Measurements from ENCODE around the gene MIGA2. TPM values are rescaled to one million over a fixed set of nuclear protein-coding genes. Genes with fewer than 3 reads are reported as not detected.

The MIGA2 gene
- total RNA-seq, 2 experiments from 2014 or later = 27.7 to 37.7 TPM

DNA sequence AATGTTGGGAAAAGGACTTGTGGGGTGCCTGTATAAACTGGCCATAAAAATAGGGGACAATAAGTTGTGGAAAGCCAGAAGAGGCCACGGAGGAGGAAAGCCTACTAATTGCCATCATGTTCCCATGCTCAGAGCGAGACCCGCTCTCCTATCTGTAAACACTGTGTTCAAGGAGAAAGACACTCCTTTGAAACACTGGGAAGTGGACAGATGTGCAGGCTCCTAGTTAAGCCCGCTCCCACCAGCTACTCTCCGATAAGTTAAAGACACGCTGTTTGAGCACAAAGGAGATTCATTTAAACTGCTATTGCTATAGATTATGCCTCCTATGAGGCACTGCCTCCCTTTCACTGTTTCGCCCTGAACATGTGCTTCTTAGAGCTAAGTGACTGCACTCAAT lies 64.9 kb downstream of the MIGA2 start:
- no peak for TF ChIP-seq EZH2phosphoT487 (IDR thresholded peaks at IDR 0.05; ENCODE audit: borderline replicate concordance, low read depth, low read length)
- TF ChIP-seq, protein P1, sequence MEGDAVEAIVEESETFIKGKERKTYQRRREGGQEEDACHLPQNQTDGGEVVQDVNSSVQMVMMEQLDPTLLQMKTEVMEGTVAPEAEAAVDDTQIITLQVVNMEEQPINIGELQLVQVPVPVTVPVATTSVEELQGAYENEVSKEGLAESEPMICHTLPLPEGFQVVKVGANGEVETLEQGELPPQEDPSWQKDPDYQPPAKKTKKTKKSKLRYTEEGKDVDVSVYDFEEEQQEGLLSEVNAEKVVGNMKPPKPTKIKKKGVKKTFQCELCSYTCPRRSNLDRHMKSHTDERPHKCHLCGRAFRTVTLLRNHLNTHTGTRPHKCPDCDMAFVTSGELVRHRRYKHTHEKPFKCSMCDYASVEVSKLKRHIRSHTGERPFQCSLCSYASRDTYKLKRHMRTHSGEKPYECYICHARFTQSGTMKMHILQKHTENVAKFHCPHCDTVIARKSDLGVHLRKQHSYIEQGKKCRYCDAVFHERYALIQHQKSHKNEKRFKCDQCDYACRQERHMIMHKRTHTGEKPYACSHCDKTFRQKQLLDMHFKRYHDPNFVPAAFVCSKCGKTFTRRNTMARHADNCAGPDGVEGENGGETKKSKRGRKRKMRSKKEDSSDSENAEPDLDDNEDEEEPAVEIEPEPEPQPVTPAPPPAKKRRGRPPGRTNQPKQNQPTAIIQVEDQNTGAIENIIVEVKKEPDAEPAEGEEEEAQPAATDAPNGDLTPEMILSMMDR (conservative IDR thresholded peaks at IDR 0.05; ENCODE audit: low read length) = no peak
- Histone ChIP-seq H3K79me2 (ENCODE audit: insufficient read depth, low read depth, low read length) (no peaks in the 10 kb centered on the region), H3K4me1 (ENCODE audit: insufficient read depth, low read length, poor library complexity, severe bottlenecking) (no peaks in the 10 kb centered on the region), H3K4me3 (ENCODE audit: low read depth, low read length, poor library complexity, severe bottlenecking) (no peak overlapping the region), H3K36me3 (ENCODE audit: insufficient read depth, low read length) (no peaks in the 10 kb centered on the region), H3K27ac (ENCODE audit: low read depth, low read length, poor library complexity, severe bottlenecking) (no peak overlapping the region), H3K9me2 (ENCODE audit: insufficient read depth, low read length) (no peaks in the 10 kb centered on the region), H2AFZ (ENCODE audit: low read length) (no peak overlapping the region), H3K9me3 (ENCODE audit: low read length) (no peaks in the 10 kb centered on the region), H4K20me1 (ENCODE audit: insufficient read depth, low read length) (no peaks in the 10 kb centered on the region), H3K4me2 (ENCODE audit: low read length) (no peak overlapping the region)
- ChIA-PET POLR2A (no interaction called here), CTCF (ENCODE audit: unreplicated experiment) (no interaction called here)
- DNase-seq (ENCODE audit: low spot score) = no peak
- intact Hi-C loops (cut with micrococcal nuclease; ENCODE audit: unreplicated experiment) = no loop called here
- BruUV-seq (replicated peaks) = no TSS peak

DNA sequence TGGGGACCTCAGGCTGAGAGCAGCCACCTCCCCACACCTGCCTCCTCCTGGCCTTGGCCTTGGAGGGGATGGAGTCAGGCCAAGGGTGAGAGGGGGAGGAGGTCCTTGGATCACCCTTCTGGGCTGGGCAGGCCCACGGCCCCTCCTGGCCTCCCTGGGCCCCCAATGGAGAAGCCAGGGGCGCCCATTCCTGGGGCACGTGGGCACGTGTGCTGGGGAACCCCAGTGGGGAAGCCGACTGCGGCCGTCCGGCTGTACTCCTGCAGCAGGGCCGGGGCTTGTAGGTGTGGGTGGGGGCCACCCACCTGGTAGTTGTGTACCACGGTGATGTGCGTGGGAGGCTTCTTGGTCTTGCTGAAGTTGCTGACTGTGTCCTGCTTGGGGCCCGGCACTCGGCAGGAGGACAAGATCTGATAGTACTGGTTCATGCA lies 65.7 kb downstream of the MIGA2 start:
- H3K4me2 ChIP-seq (ENCODE audit: low read length) = no peak overlapping the region
- H3K79me2 ChIP-seq (ENCODE audit: insufficient read depth, low read depth, low read length) = no peaks in the 10 kb centered on the region
- ChIA-PET CTCF (ENCODE audit: unreplicated experiment) (no interaction called here), POLR2A (no interaction called here)
- no peaks in the 10 kb centered on the region for H3K9me3 ChIP-seq (ENCODE audit: low read length)
- no peaks in the 10 kb centered on the region for H3K9me2 ChIP-seq (ENCODE audit: insufficient read depth, low read length)
- BruUV-seq (replicated peaks) = no TSS peak
- no peak for TF ChIP-seq EZH2phosphoT487 (IDR thresholded peaks at IDR 0.05; ENCODE audit: borderline replicate concordance, low read depth, low read length)
- TF ChIP-seq, protein P1 (conservative IDR thresholded peaks at IDR 0.05; ENCODE audit: low read length) = no peak
- no peaks in the 10 kb centered on the region for H3K4me1 ChIP-seq (ENCODE audit: insufficient read depth, low read length, poor library complexity, severe bottlenecking)
- no peak overlapping the region for H3K27ac ChIP-seq (ENCODE audit: low read depth, low read length, poor library complexity, severe bottlenecking)
- H4K20me1 ChIP-seq (ENCODE audit: insufficient read depth, low read length) = no peaks in the 10 kb centered on the region
- H2AFZ ChIP-seq (ENCODE audit: low read length) = no peak overlapping the region
- H3K36me3 ChIP-seq (ENCODE audit: insufficient read depth, low read length) = no peaks in the 10 kb centered on the region
- intact Hi-C loops (cut with micrococcal nuclease; ENCODE audit: unreplicated experiment) = no loop called here
- no peak for DNase-seq (ENCODE audit: low spot score)
- no peak overlapping the region for H3K4me3 ChIP-seq (ENCODE audit: low read depth, low read length, poor library complexity, severe bottlenecking)

DNA sequence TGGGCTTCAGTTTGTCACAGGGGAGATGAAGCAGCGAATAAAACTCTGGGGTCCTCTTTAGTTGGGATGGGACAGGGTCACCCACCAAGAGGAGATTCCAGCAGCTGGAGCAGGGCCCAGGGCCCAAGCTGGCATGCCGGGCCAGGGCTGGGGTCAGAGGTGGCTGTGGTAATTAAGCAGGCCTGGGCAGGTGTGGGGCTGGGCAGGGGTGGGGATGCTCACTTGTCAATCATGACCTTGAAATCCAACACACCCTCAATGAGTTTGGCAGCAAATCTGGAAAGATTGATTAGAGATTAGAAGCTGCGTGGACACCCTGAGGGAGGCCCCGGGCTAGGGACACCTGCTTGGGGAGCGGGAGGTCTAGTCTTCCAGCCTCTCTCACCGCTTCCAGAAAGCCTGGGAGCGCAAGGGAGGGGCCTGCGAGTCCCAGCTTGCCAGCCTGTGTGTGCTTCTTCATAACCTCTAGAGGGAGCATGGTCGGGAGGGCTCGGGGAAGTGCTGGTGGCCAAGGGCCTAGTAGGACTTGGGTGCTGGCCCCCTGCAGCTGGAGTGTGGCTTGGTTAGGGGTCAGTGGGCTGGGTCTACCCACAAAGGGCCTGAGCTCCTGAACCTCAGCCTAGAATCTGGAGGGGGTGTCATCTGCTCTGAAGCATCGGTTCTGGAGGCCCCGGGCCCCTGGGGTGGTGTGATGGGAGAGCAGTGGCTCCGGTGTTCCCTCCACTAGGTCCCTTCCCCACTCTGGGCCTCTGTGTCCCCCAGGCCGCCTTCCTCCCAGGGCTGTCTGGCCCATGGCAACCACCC lies 66.6 kb downstream of the MIGA2 start:
- Histone ChIP-seq H3K4me1 (ENCODE audit: insufficient read depth, low read length, poor library complexity, severe bottlenecking) (no peaks in the 10 kb centered on the region), H4K20me1 (ENCODE audit: insufficient read depth, low read length) (no peaks in the 10 kb centered on the region), H2AFZ (ENCODE audit: low read length) (no peak overlapping the region), H3K36me3 (ENCODE audit: insufficient read depth, low read length) (no peaks in the 10 kb centered on the region), H3K27ac (ENCODE audit: low read depth, low read length, poor library complexity, severe bottlenecking) (no peak overlapping the region), H3K9me3 (ENCODE audit: low read length) (no peaks in the 10 kb centered on the region), H3K9me2 (ENCODE audit: insufficient read depth, low read length) (no peaks in the 10 kb centered on the region), H3K4me3 (ENCODE audit: low read depth, low read length, poor library complexity, severe bottlenecking) (no peak overlapping the region), H3K79me2 (ENCODE audit: insufficient read depth, low read depth, low read length) (no peaks in the 10 kb centered on the region), H3K4me2 (ENCODE audit: low read length) (no peak overlapping the region)
- intact Hi-C loops (cut with micrococcal nuclease; ENCODE audit: unreplicated experiment) = no loop called here
- CTCF ChIA-PET (ENCODE audit: unreplicated experiment) = interaction anchor here (0.5 to 0.6 kb wide), 2 partner anchors 38 to 444 kb away, joined by 3 to 5 read pairs; no protein-coding TSS in a partner anchor
- TF ChIP-seq, protein P1 (conservative IDR thresholded peaks at IDR 0.05; ENCODE audit: low read length) = peak; percentile 76
- no peak for TF ChIP-seq EZH2phosphoT487 (IDR thresholded peaks at IDR 0.05; ENCODE audit: borderline replicate concordance, low read depth, low read length)
- DNase-seq (ENCODE audit: low spot score) = peak; percentile 63
- BruUV-seq (replicated peaks) = no TSS peak
- POLR2A ChIA-PET = no interaction called here

Data from OCI-LY7 (cell line).